Stimulated activated naive CD8-positive, alpha-beta T cell treated with anti-CD3 and anti-CD28 coated beads, Interleukin-15, amount 100 ng/mL, for 72 hours (primary cell): ENCODE data around the gene NUTM2D.
"Not testable (repeated sequence)": the region's sequence is repeated elsewhere in the genome, so short reads cannot be mapped to it uniquely, and the experiment has no call there.

Experiments used
- ATAC-seq: fragments of 150-1000 bp; cut with Tn5 transposase; 2 replicates; pipeline ENCODE4 v1.10.0; 2021; ENCODE audit warnings: mild to moderate bottlenecking, moderate library complexity
- DNase-seq, 2 donors: peaks; one replicate each; pipeline ENCODE4 v3.0.0; 2021 to 2022
- H3K27ac Mint-ChIP-seq, 2 donors: one replicate each; pipeline ENCODE4 v1.8.0; 2022; ENCODE audit warnings: mild to moderate bottlenecking in 2 of 2, mixed read lengths in 2 of 2, moderate library complexity in 2 of 2
- H3K27me3 Mint-ChIP-seq: one replicate; pipeline ENCODE4 v1.8.0; 2022; ENCODE audit warnings: mixed read lengths
- H3K4me1 Mint-ChIP-seq: one replicate; pipeline ENCODE4 v1.8.0; 2022; ENCODE audit warnings: mild to moderate bottlenecking, mixed read lengths
- H3K4me3 Mint-ChIP-seq, 2 donors: one replicate each; pipeline ENCODE4 v1.8.0; 2022; ENCODE audit warnings: mild to moderate bottlenecking in 2 of 2, mixed read lengths in 2 of 2, moderate library complexity in 1 of 2
- H3K9me3 Mint-ChIP-seq, 2 donors: one replicate each; pipeline ENCODE4 v1.8.0; 2022; ENCODE audit warnings: mixed read lengths in 2 of 2

Gene NUTM2D

GRCh38 chr10:87350161-87350560 is 7.4 kb upstream of the NUTM2D start:
- not testable (repeated sequence) for H3K9me3 Mint-ChIP-seq, DNase-seq, ATAC-seq, H3K4me3 Mint-ChIP-seq, H3K27ac Mint-ChIP-seq, H3K27me3 Mint-ChIP-seq, H3K4me1 Mint-ChIP-seq

DNA sequence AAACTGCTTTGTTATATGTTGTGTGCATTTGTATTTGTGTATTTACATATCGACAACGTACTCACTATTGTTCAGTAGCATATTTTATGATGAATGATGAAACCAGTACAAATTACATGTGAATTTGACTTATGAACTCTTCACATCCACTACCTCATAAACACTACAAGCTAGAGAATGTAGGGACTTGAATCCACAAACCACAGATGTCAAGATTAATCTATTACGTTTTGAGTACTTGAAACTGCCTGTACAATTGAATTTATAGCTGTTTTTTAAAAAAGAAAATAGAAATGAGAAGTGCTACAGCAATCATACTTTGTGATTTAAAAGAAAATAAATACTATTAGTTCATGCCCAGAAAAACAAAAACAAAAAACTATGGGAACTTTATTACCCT is 4.7 kb upstream of the NUTM2D start:
- not testable (repeated sequence) for ATAC-seq, H3K27ac Mint-ChIP-seq, H3K4me3 Mint-ChIP-seq, H3K9me3 Mint-ChIP-seq, H3K27me3 Mint-ChIP-seq, DNase-seq, H3K4me1 Mint-ChIP-seq

GRCh38 chr10:87355110-87355509 is 2.4 kb upstream of the NUTM2D start:
- not testable (repeated sequence) for H3K27ac Mint-ChIP-seq, H3K4me1 Mint-ChIP-seq, ATAC-seq

DNA sequence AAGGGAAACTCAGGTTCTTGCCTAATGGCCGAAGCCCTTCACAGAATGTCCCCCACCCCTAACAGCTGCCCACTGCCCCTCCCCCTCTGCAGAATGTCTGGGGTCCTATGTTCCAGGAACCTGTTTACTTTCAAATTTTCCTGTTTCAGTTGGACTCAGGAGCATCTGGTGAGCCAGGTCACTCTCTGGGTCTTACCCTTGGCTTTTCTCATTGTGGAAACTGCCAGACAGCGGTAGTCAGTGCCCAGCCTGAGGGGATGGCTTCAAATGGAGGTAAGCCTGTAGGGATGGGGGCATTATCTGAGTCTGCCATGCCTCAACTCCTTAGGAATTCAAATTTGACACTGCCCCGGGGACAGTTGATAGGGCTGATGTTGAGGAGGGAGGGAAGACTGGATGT is 615 bp downstream of the NUTM2D start:
- not testable (repeated sequence) for DNase-seq, H3K4me3 Mint-ChIP-seq, H3K4me1 Mint-ChIP-seq, H3K9me3 Mint-ChIP-seq, ATAC-seq, H3K27me3 Mint-ChIP-seq, H3K27ac Mint-ChIP-seq

More at GRCh38 chr10:87355110-87355509, 2.4 kb upstream of the NUTM2D start:
- DNase-seq, H3K27me3 Mint-ChIP-seq, H3K4me3 Mint-ChIP-seq, H3K9me3 Mint-ChIP-seq: not testable (repeated sequence)

- not testable (repeated sequence) for H3K27ac Mint-ChIP-seq, ATAC-seq, H3K4me1 Mint-ChIP-seq, DNase-seq, H3K9me3 Mint-ChIP-seq, H3K27me3 Mint-ChIP-seq, H3K4me3 Mint-ChIP-seq
These were observed 12.1 kb downstream of the NUTM2D start for GRCh38 chr10:87369514-87370112.

DNA sequence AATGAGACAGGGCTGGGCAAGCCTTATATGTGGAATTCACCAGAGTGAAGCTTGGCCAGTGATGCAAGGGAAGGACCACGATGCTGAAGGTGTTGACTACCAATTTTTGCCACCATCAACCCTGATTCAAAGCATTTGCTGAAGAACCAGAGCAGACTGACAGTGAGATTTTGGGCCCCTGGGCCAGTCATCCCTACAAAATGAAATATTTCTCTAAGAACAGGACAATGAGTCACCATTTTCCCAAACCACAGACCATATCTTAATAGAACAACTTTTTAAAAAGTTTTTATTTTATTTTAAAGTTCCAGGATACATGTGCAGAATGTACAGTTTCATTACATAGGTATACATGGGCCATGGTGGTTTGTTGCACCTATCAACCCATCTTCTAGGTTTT is 16.5 kb downstream of the NUTM2D start:
- not testable (repeated sequence) for H3K9me3 Mint-ChIP-seq, ATAC-seq, H3K27ac Mint-ChIP-seq, H3K4me1 Mint-ChIP-seq, H3K4me3 Mint-ChIP-seq, DNase-seq, H3K27me3 Mint-ChIP-seq

DNA sequence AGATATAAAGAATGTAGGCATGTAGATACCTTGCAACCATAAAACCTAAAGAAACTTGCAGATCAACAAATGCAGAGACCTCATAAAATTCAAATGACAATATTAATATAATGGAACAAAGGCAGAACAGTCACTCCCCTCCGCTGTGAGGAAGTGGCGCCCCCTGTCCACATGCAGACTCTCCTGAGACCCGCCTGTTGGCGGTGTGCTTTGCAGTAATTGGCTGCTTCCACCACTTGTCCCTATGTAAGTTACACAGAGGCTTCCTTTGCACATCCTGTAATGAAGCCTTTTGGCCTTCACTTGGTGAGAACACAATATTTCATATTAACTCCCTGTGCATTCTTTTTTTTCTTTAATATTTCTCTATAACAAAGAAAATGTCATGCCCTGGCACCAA is 21.6 kb downstream of the NUTM2D start:
- not testable (repeated sequence) for H3K4me1 Mint-ChIP-seq, H3K9me3 Mint-ChIP-seq, H3K4me3 Mint-ChIP-seq, DNase-seq, ATAC-seq, H3K27me3 Mint-ChIP-seq, H3K27ac Mint-ChIP-seq

DNA sequence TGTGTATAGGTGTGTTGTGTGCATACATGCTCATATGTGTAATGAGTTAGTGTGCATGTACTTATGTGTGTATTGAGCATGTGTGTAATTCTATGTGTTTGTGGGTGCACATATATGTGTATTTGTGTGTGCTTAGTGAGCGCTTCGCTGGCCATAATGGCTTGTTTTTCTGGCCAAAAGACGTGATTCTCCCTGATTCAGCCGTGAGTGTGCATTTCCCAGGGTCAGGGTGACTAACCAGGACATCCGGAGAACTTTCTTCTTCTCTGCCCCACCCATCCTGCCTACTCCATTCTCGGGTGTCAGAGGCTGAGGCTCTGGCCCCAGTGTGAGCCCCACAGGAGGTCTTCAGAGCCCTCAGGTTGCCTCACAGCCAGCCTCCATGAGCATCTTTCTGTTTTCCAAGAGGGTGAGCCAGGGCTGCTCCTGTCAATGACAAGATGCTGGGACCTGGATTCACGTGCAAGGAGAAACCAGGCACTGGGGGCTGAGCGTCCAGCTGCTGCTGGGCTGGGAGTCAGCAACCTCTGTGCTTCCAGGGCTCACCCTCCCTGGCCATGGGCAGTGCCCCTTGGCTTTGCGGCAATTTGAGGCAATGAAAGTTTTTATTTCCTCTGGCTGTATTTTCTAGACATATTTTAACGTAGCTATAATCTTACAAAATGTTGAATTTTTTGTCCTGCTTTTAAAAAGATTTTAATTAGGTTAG is 25.8 kb downstream of the NUTM2D start:
- not testable (repeated sequence) for H3K9me3 Mint-ChIP-seq, H3K27ac Mint-ChIP-seq, H3K27me3 Mint-ChIP-seq, DNase-seq, H3K4me3 Mint-ChIP-seq, ATAC-seq, H3K4me1 Mint-ChIP-seq

DNA sequence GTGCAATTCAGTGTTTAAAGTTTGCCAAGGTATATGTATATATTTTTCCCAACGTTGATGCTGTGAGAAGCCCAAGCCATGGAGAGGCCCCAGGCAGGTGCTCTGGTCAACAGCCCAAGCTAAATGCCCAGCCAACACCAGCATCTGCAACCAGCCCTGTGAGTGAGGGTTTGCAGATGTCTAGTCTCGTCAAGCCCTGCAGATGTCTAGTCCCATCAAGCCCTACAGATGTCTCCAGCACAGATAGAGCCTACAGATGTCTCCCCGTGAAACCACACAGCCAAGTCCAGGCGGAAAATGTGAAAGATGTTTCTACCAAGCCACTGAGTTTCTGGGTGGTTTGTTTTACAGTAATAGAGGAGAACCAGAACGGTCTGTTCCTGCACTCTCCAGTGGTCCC is 26.7 kb downstream of the NUTM2D start:
- H3K4me1 Mint-ChIP-seq, H3K27me3 Mint-ChIP-seq, H3K4me3 Mint-ChIP-seq, ATAC-seq, H3K27ac Mint-ChIP-seq, DNase-seq, H3K9me3 Mint-ChIP-seq: not testable (repeated sequence)

GRCh38 chr10:87385762-87386360 is 28.3 kb downstream of the NUTM2D start:
- H3K27me3 Mint-ChIP-seq, H3K9me3 Mint-ChIP-seq, H3K4me1 Mint-ChIP-seq, H3K27ac Mint-ChIP-seq, H3K4me3 Mint-ChIP-seq, DNase-seq: not testable (repeated sequence)
- peak; percentile 69 for ATAC-seq

DNA sequence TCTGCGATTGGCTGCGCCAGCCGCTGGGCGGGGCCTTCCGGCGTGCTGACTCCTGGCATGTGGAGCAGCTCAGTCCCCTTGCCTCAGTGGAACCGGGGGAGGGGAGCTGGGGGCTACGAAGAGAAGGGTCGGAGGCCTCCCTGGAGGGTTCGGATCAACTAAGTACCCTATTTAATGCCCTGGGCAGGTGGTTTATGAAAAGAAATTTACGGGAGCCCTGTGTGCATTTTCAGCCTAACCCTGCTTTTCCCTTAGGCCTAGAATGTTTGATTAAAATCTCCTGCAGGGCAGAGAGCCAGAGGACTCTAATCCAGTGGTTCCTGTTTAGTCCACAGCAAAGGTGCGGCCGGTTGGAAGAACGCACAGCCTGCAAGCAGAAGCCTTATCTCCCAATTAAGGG is 33.8 kb downstream of the NUTM2D start:
- not testable (repeated sequence) for DNase-seq, H3K27ac Mint-ChIP-seq, H3K4me1 Mint-ChIP-seq, H3K4me3 Mint-ChIP-seq, ATAC-seq, H3K27me3 Mint-ChIP-seq, H3K9me3 Mint-ChIP-seq

DNA sequence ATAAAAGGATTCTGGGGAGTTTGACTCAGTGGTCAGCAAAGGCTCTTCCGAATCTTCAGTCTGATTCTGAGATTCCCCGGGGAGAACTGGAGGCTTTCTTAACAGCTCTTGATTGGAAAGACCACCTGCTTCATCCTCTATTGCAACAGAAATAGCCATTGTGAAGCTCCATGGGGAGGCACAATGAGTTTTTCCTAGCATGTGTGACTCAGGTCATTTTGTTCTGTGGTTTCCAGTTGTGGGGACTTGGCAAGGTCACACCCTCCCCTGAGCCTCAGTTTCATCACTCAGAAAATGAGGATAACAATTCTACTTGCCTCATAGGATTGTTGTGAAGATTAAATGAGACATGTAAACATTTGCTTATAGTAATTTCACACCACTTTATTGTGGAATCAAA is 38.7 kb downstream of the NUTM2D start:
- H3K27ac Mint-ChIP-seq, DNase-seq, H3K9me3 Mint-ChIP-seq, H3K4me3 Mint-ChIP-seq, H3K4me1 Mint-ChIP-seq, H3K27me3 Mint-ChIP-seq, ATAC-seq: not testable (repeated sequence)

GRCh38 chr10:87398436-87398835 is 40.9 kb downstream of the NUTM2D start:
- not testable (repeated sequence) for H3K4me1 Mint-ChIP-seq, ATAC-seq, H3K9me3 Mint-ChIP-seq, DNase-seq, H3K27ac Mint-ChIP-seq, H3K4me3 Mint-ChIP-seq
- peaks cover 11% of the 10 kb centered on the region for H3K27me3 Mint-ChIP-seq

DNA sequence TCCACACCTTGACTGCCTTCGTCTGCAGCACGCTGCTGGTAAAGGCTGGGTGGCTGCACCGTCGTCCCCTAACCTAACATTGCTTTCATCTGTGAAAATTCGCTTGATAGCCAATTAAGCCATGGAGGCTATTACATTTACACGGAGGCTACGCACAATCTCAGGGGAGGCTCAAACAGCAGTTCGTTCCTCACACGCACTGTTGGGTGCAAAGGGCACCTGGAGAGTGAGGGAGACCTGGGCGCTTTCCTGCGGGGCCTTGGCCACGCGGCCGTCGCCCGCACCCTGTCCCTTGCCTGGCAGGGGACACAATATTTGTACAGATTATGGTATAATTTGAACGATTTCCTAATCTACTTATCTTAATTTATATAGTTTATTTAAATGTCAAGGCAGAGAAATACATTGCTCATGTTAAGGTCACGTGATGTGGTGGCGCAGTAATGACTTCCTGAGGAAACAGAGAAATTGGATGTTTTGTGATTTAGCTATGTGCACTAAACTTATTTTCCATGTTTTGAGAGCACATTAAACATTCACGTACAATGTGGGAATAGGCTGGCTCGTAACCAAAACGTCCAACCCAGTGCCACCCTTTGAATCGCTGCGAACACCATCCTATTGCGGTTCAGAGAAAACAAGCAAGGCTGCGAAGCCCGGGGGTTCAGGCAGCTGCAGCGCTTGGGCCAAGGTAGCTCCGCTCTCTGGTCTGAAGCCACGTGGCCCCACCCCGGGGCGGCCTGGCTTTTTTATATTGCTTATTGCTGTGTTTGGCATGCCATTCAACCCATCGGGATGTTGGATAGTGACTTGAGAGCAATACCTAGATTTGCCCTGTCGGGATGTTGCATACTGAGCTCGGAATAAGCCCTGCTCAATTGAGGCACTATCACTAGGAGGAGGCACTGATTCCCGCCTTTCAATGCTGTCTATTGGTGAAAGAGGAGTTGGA is 50.2 kb downstream of the NUTM2D start:
- H3K27ac Mint-ChIP-seq, H3K9me3 Mint-ChIP-seq, H3K4me1 Mint-ChIP-seq: not testable (repeated sequence)
- DNase-seq (peak in 1 of 2 donors; percentile 7), ATAC-seq (peak; percentile 42)
- peaks cover 23% of the 10 kb centered on the region for H3K27me3 Mint-ChIP-seq
- peak overlapping the region; percentile 32 to 45 for H3K4me3 Mint-ChIP-seq

DNA sequence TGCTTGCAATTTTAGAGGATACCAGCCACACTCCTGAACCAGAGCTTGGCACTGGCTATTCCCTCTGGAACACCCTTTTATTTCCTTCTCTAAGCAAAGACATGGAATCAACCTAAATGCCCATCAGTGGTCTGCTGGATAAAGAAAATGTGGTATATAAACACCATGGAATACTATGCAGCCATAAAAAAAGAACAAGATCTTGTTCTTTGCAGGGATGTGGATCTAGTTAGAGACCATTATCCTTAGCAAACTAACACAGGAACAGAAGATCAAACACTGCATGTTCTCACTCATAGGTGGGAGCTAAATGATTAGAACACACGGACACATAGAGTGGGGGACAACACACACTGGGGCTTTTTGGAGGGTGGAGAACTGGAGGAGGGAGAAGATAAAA is 56.4 kb downstream of the NUTM2D start:
- ATAC-seq, DNase-seq, H3K27me3 Mint-ChIP-seq, H3K9me3 Mint-ChIP-seq, H3K4me1 Mint-ChIP-seq, H3K27ac Mint-ChIP-seq, H3K4me3 Mint-ChIP-seq: not testable (repeated sequence)
